GM19023 (cell line): ENCODE data around the gene PPP1CC.

Source experiments
- ATAC-seq: cut with Tn5 transposase; IDR thresholded peaks from one replicate; pipeline ENCODE4 v1.9.1; 2021; ENCODE audit warnings: mild to moderate bottlenecking, moderate library complexity; ENCODE audit not compliant: unreplicated experiment

PPP1CC gene

GRCh38 chr12:110689281-110690126 lies 53.2 kb downstream of the PPP1CC start:
- ATAC-seq: peak; percentile 52

GRCh38 chr12:110688446-110689280 lies 54.0 kb downstream of the PPP1CC start, which contains the start of gene HVCN1:
Gene HVCN1 (minus strand): TSS chr12:110689115. CDS start chr12:110683245, 5,870 bp downstream.
- ATAC-seq: peak; percentile 36

DNA sequence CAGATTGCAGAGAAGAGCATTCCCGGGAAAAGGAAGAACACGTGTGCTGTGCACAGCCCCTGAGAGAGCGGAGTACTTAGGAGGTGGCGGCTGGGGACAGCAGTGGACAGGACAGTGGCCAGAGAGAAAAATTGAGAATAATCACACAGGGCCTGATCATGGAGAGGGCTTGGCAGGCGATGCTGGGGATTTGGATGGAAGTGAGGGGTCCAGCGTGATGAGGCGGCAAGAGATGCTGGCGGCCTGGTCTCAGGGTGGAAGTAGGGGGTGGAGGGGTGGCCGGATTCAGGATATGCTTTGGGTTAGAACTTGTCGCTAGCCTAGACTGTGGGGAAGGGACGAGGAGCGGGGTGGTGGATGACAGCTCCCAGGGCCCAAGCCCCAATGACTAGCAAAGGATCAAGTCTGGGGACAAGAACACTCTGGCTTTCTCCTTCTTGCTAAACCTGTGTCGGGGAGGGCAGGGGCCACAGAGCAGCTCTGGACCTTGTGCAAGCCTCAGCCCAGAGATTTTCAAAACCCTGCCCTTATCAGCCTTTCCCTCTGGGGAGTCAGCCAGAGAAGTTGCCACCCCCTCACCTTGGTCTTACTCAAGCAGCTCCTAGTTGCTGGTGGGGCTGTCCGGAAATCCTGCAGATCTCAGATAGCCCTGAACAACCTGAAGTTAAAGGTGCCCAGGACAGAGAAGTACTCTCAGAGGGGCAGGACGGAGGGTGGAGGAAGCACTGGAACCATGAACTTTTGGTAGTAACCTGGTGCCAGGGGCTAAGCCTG lies 55.1 kb downstream of the PPP1CC start:
- no peak for ATAC-seq

DNA sequence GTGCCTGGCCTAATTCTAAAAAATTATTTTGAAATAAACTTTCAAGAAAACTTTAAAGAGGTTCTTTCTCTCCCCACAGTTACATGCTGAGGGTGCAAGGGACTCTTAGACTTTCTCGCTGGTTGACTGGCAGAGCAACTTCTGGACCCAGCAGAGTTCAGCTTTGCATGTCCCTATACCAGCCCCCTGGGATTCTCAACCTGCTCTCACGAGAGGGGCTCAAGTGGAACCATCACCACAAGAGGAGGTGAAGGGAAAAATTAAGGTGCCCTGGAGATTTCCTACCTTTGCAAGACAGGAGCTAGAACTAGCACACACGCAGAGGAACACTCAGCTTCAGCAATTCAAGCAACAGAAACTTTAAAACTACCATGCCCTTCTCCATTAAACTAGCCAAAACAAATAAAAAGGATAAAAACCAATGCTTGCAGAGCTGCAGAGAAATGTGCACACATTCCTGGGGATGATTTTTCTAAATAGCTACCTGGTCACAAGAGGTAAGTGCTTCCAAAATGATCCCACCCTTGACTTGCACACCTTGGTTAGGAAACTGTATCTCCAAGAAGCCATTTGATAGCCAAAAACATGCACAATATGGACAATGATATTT lies 56.3 kb downstream of the PPP1CC start:
- no peak for ATAC-seq

DNA sequence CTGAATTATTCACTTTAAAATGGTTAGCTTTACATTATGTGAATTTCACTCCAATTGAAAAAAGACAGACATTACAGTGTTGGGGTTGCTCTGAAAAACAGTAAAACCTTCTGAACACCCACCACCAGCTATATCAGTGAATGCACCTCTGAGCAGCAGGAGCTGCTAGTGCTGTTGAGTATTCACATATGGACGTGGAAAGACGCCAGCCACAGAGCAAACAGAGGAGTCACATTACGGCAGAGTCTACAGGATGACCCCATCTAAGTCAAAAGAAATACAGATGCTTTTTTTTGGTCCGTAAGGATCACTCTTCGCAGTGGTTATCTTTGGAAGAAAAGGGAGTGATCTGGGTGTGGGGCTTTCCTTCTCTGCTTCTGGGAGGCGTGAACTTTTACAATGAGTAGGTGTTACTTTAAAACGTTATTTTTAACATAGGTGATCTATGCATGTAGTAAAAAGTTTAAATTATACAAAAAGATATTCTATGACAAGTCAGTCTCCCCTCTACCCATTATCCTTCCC lies 58.3 kb downstream of the PPP1CC start:
- no peak for ATAC-seq

- no peak for ATAC-seq
Observed at GRCh38 chr12:110683888-110684287, 58.8 kb downstream of the PPP1CC start.

DNA sequence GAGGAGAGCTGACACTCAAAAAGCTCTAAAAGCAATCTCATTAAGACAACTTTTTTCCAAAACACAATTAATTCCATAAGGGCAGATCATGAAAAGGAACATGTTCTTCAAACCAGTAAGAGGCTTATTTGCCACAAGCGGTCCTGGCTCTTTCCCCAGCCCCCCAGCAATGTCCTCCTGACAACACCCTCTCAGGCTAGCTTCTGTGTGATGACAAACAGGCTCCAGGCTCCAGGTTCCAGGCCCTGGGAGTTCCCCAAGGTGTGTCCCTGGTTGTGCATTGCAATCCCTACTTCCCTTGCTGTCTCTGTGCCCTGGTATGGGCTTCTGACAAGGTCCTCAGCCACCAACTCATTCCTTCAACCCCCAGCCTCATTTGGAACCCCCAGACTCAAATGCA lies 62.7 kb downstream of the PPP1CC start:
- no peak for ATAC-seq

DNA sequence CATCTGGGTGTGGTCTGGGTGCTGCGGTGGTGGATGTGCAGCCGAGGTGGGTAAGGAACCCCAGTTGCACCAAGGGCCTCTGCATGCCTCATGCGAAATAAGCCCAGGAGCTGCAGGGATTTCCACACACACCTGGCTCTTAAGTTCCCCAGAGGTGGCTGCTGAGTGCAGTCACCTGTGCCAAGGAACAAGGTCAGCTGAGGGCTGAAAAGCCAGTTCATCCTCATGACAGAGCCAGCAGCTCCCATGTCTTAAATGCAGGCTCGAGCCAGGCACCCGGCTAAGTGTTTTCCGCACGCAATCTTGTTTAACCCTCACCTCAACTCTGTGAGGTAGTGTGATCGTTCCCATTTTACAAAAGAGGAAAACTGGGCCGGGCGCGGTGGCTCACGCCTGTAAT lies 63.5 kb downstream of the PPP1CC start:
- ATAC-seq: no peak

DNA sequence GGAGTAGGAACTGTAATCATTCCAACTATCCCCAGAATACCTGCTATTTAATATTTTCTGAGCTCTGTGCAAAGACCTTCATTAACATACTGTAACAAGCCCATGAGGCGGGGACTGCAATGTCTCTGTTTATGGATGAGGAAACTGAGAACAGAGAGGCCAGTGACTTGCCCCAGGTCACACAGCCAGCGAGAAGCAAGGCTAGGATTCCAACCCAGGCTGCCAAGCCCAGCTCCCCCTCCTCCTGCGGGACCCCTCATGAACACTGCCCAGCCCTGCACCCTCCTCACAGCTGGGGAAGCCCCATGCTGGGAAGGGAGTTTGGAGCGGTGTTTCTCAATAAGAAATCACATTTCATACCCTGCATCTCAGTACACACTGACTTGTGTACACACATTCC lies 64.7 kb downstream of the PPP1CC start:
- ATAC-seq: peak; percentile 7

DNA sequence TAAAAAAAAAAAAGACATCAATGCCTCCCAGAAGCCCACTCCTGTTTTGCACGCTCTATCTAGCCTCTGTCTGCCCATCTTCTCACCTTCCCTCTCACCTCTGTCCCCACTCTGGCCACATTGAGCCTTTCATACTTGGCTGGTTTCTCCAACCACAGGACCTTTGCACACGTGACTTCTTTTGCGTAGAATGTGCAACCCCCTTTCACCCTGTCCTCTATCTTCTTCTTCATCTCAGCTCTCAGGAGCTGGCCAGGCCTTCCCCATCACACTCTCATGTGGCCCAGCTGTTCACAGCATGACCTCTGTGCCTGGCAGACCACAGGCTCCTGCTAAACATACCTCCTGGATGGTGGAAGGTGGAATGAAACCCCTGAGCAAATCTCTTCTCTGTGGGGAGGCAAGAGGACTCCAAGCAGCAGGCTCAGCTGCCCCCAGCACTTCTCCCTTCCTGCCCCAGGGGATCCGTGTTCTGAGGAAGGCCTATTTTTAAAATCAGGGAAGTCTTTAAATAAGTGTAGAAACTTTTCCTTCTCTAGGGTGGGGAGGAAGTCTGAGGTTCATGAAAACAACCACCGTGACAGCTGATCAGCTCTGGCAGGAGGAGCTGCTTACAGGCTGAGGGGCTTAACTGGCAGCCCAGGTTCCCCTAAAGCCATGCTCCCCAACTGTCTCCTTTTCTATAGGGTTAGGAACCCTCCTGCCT lies 65.3 kb downstream of the PPP1CC start:
- ATAC-seq: peak; percentile 81

- no peak for ATAC-seq
Observed at GRCh38 chr12:110676171-110676570, 66.5 kb downstream of the PPP1CC start.

DNA sequence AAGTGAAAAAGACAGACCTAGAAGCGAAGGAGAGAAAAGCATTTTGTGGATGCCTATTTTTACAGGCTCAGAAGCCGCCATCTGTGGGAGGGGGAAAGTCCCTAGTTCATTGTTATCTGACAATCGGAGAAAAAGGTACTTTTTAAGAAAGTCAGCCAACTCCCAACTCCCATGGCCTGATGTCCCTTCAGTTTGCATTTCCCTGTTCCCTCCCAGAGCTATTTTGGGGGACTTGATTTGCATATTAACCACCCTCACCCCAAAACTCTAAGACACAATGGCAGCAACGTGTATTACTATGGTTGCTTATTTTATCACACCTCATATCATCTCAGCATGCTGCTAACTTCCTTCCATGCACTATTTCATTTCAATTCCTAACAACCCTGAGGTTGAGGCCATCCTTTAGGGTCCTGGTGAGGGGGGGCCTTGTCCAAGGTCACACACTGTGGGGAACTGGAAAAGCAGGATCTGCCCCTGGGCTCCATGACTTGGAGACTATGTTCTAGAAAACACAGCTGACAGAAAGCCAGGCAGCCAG lies 72.5 kb downstream of the PPP1CC start:
- no peak for ATAC-seq
